HCT116 (cell line): ENCODE data around the gene RMND1.

ENCODE experiments used
- CTCF ChIP-seq, 3 experiments: fragments of 200-600 bp in 1 of 3; sonication (generic) in 1 of 3; IDR thresholded peaks in 2 of 3; conservative IDR thresholded peaks in 1 of 3; 2 replicates each; pipeline ENCODE4 v1.5.1; 2012 to 2017; ENCODE audit warnings: low read depth in 2 of 3, low read length in 2 of 3, antibody characterized with exemption in 1 of 3, borderline replicate concordance in 1 of 3, control low read depth in 1 of 3, mild to moderate bottlenecking in 1 of 3, mixed read lengths in 1 of 3, mixed run types in 1 of 3, moderate library complexity in 1 of 3; ENCODE audit not compliant: insufficient read depth in 1 of 3
- POLR2A ChIP-seq: IDR thresholded peaks from 2 replicates; pipeline ENCODE4 v1.7.0; 2011; ENCODE audit warnings: borderline replicate concordance; ENCODE audit not compliant: insufficient read depth, insufficient read length; ENCODE audit errors: extremely low read depth

- TF ChIP-seq CTCF (IDR thresholded peaks at IDR 0.05 in 2 of 3, conservative IDR thresholded peaks at IDR 0.05 in 1 of 3; ENCODE audit: borderline replicate concordance in 1 of 3, insufficient read depth in 1 of 3, low read depth in 2 of 3, low read length in 2 of 3) (no peak), POLR2A (no peak)
These were observed 42.2 kb downstream of the RMND1 start for GRCh38 chr6:151409679-151410078.
